PC-9 (cell line): ENCODE results near the gene COX8A. TPM values are rescaled to one million over a fixed set of nuclear protein-coding genes. Genes with fewer than 3 reads are reported as not detected.

Experiments
- BruUV-seq: library from RNA; stranded (reverse); fragments of 400-500 nt; replicated peaks from 2 replicates; lab custom pipeline; 2021; lab: Mats Ljungman, UMichigan
- CTCF ChIA-PET: fragments of 300-600 bp; sonication (Branson Sonifier 250); formaldehyde crosslinking; loops from one replicate; lab custom pipeline; 2022; ENCODE audit warnings: antibody characterized with exemption; lab: Charles Lee
- POLR2A ChIA-PET: fragments of 300-600 bp; sonication (Branson Sonifier 250); formaldehyde crosslinking; loops from one replicate; lab custom pipeline; 2022; ENCODE audit warnings: antibody characterized with exemption; ENCODE audit not compliant: unreplicated experiment; lab: Charles Lee
- DNase-seq, 2 experiments: peaks; one replicate each; pipeline versions ENCODE4 v3.0.0 to v3.0.0-alpha.2; 2015 to 2022; ENCODE audit warnings: mixed read lengths in 1 of 2
- H2AFZ ChIP-seq: fragments of 200-600 bp; sonication (generic); 2 replicates; pipeline ENCODE4 v1.8.1; 2017; ENCODE audit warnings: antibody characterized with exemption
- H3F3A ChIP-seq: fragments of 200-600 bp; sonication (generic); 2 replicates; pipeline ENCODE4 v1.8.1; 2017; ENCODE audit warnings: antibody characterized with exemption, mild to moderate bottlenecking, low read depth; ENCODE audit not compliant: insufficient read depth
- H3K27ac ChIP-seq: fragments of 200-600 bp; sonication (generic); 2 replicates; pipeline ENCODE4 v1.6.1; 2016; ENCODE audit warnings: mixed run types
- H3K27me3 ChIP-seq: fragments of 200-600 bp; sonication (generic); 2 replicates; pipeline ENCODE4 v1.6.1; 2016; ENCODE audit warnings: low read depth, mixed run types; ENCODE audit not compliant: insufficient read depth
- H3K36me3 ChIP-seq: fragments of 200-600 bp; sonication (generic); 2 replicates; pipeline ENCODE4 v1.6.1; 2016; ENCODE audit warnings: low read depth, mixed run types
- H3K4me1 ChIP-seq: fragments of 200-600 bp; sonication (generic); replicated peaks from 2 replicates; pipeline ENCODE4 v1.6.1; 2016; ENCODE audit warnings: mixed run types; ENCODE audit not compliant: insufficient read depth
- H3K4me2 ChIP-seq: fragments of 200-600 bp; sonication (generic); 2 replicates; pipeline ENCODE4 v1.6.1; 2017; ENCODE audit warnings: mixed run types
- H3K4me3 ChIP-seq: fragments of 200-600 bp; sonication (generic); 2 replicates; pipeline ENCODE4 v1.6.1; 2016; ENCODE audit warnings: mixed run types
- H3K79me2 ChIP-seq: fragments of 200-600 bp; sonication (generic); 2 replicates; pipeline ENCODE4 v1.6.1; 2017; ENCODE audit warnings: low read depth, mixed run types
- H3K9me2 ChIP-seq: fragments of 200-600 bp; sonication (generic); 2 replicates; pipeline ENCODE4 v1.8.1; 2017; ENCODE audit warnings: mild to moderate bottlenecking; ENCODE audit not compliant: insufficient read depth
- H3K9me3 ChIP-seq: fragments of 200-600 bp; sonication (generic); 2 replicates; pipeline ENCODE4 v1.8.1; 2016; ENCODE audit warnings: low read depth; ENCODE audit not compliant: insufficient read depth
- H4K20me1 ChIP-seq: fragments of 200-600 bp; sonication (generic); 2 replicates; pipeline ENCODE4 v1.8.1; 2017; ENCODE audit not compliant: insufficient read depth
- EZH2 ChIP-seq: fragments of 200-600 bp; sonication (generic); IDR thresholded peaks from 2 replicates; pipeline ENCODE4 v1.8.0; 2017; ENCODE audit warnings: antibody characterized with exemption, low read depth
- intact Hi-C: fragments of 100-400 bp; cut with micrococcal nuclease; formaldehyde crosslinking; loops from one replicate; pipeline ENCODE4 v1.10.0; 2022; ENCODE audit not compliant: unreplicated experiment
- total RNA-seq: library from RNA; stranded (reverse); gene quantifications from 2 replicates; pipeline ENCODE4 v1.2.3, GENCODE V29; 2021
- TF ChIP-seq, protein P1 (sequence below): fragments of 200-600 bp; sonication (generic); conservative IDR thresholded peaks from 2 replicates; pipeline ENCODE4 v1.6.1; 2017; ENCODE audit warnings: mixed run types, antibody characterized with exemption, mild to moderate bottlenecking, moderate library complexity

Gene COX8A
- total RNA-seq, 1 experiment from 2014 or later: 547 TPM

DNA sequence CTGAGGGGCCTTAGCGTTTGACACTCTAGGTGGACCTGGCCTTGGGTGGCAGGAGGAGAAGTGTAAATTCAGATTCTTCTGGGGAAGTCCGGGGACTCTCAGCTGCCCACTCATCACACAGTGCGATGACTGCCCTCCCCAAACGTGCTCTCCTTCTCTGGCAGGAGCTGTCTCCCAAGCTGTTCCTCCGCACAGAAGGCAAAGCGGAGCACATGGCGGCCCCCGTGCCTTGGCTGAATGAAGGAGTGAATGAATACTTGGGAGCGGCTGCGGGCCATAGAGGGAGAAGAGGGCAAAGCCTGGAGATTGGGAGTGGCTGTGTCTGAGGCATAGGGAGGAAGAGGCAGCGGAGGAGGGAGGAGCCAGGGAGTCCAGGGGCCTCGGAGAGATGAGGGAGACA is 42.5 kb upstream of the COX8A start:
- no peak for DNase-seq
- ChIA-PET CTCF (no interaction called here), POLR2A (interaction anchor here (0.6 kb wide), 2 partner anchors 14 to 163 kb away, joined by 3 to 7 read pairs; no protein-coding TSS in a partner anchor)
- intact Hi-C loops: loop anchor here (10.0 kb wide), 1 partner anchor 257 kb away; the partner anchor contains the start of gene ATL3
- Histone ChIP-seq H3K27me3 (no peaks in the 10 kb centered on the region), H3K4me2 (no peak overlapping the region), H2AFZ (no peak overlapping the region), H4K20me1 (no peaks in the 10 kb centered on the region), H3K9me3 (no peaks in the 10 kb centered on the region), H3K4me3 (no peak overlapping the region), H3K9me2 (no peaks in the 10 kb centered on the region), H3K79me2 (no peaks in the 10 kb centered on the region), H3F3A (peaks cover 4% of the 10 kb centered on the region; the same call in 1 of the 2 replicates), H3K27ac (no peak overlapping the region), H3K4me1 (peaks cover 20% of the 10 kb centered on the region), H3K36me3 (no peaks in the 10 kb centered on the region)
- no TSS peak for BruUV-seq
- TF ChIP-seq EZH2: no peak
- TF ChIP-seq, protein P1, sequence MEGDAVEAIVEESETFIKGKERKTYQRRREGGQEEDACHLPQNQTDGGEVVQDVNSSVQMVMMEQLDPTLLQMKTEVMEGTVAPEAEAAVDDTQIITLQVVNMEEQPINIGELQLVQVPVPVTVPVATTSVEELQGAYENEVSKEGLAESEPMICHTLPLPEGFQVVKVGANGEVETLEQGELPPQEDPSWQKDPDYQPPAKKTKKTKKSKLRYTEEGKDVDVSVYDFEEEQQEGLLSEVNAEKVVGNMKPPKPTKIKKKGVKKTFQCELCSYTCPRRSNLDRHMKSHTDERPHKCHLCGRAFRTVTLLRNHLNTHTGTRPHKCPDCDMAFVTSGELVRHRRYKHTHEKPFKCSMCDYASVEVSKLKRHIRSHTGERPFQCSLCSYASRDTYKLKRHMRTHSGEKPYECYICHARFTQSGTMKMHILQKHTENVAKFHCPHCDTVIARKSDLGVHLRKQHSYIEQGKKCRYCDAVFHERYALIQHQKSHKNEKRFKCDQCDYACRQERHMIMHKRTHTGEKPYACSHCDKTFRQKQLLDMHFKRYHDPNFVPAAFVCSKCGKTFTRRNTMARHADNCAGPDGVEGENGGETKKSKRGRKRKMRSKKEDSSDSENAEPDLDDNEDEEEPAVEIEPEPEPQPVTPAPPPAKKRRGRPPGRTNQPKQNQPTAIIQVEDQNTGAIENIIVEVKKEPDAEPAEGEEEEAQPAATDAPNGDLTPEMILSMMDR: no peak

DNA sequence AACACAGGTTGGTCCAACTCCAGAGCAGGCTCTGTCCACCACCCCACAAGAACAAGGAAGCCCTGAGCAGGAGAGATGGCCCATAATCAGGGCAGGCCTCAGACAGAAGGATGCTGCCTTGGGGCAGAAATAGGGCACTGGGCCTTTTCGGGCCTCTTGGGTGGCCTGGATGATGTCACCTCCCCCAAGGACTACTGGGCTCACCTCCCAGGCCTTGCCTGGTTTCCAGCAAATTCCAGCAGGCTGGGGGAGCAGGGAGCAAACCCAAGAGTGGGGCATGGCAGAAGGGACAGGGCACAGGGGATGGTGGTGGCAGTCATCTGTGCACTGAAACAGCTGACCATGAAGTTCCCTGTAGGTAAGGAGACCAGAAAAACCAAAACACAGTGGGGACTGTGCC is 41.0 kb upstream of the COX8A start:
- peaks cover 16% of the 10 kb centered on the region for H3F3A ChIP-seq
- no peaks in the 10 kb centered on the region for H3K27me3 ChIP-seq
- no peaks in the 10 kb centered on the region for H3K9me3 ChIP-seq
- no peaks in the 10 kb centered on the region for H3K79me2 ChIP-seq
- no peak overlapping the region for H2AFZ ChIP-seq
- CTCF ChIA-PET: no interaction called here
- intact Hi-C loops: loop anchor here (10.0 kb wide), 1 partner anchor 259 kb away; the partner anchor contains the start of gene ATL3
- no peaks in the 10 kb centered on the region for H4K20me1 ChIP-seq
- peaks cover 28% of the 10 kb centered on the region for H3K4me1 ChIP-seq
- BruUV-seq: no TSS peak
- H3K9me2 ChIP-seq: no peaks in the 10 kb centered on the region
- POLR2A ChIA-PET: no interaction called here
- DNase-seq: no peak
- TF ChIP-seq EZH2: no peak
- TF ChIP-seq, protein P1: no peak
- no peak overlapping the region for H3K4me3 ChIP-seq
- no peaks in the 10 kb centered on the region for H3K36me3 ChIP-seq
- no peak overlapping the region for H3K4me2 ChIP-seq
- no peak overlapping the region for H3K27ac ChIP-seq

DNA sequence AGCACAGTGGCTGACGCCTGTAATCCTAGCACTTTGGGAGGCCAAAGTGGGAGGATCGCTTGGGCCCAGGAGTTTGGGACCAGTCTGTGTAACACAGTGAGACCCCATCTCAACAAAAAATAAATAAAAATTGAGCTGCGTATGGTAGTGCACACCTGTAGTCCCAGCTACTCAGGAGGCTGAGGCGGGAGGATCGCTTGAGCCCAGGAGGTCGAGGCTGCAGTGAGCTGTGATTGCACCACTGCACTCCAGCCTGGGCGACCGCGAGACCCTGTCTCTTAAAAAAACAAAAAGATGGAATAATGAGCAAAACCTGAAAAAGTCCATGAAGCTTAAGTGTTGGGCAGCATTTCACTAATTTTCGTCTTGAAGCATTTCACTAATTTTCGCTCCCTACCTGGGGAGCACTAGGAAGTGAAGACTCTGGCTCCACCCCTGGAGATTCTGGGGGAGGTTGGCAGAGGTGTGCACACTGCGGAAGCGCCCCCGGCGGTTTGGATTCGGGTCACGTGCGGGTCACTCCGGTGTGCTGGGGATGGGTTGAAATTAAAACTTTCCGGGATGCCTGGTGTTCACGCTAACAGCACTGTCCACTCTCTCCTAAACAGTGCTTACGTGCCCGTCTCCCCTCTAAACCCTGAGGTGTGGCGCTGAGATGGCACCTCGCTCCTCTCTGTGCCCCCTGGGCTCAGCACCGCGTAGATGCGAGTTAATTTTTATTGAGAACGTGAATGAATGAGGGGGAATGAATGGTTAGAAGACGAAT is 36.5 kb upstream of the COX8A start:
- DNase-seq: peak; percentile 69 to 72
- Histone ChIP-seq H3K27ac (peak overlapping the region; percentile 83), H3K9me2 (no peaks in the 10 kb centered on the region), H3K79me2 (peaks cover 41% of the 10 kb centered on the region), H3K4me1 (peaks cover 44% of the 10 kb centered on the region), H4K20me1 (peaks cover 17% of the 10 kb centered on the region), H3K4me2 (peak overlapping the region; percentile 99), H2AFZ (peak overlapping the region; percentile 97), H3K9me3 (no peaks in the 10 kb centered on the region), H3F3A (peaks cover 16% of the 10 kb centered on the region), H3K36me3 (peaks cover 12% of the 10 kb centered on the region; the same call in 1 of the 2 replicates), H3K4me3 (peak overlapping the region; percentile 77), H3K27me3 (no peaks in the 10 kb centered on the region)
- CTCF ChIA-PET: interaction anchor here (0.6 to 0.7 kb wide), 3 partner anchors 31 to 1335 kb away, joined by 3 to 8 read pairs (median 6); no protein-coding TSS in a partner anchor
- intact Hi-C loops: loop anchor here (1.0 to 10.0 kb wide), 4 partner anchors 19 to 263 kb away; partner anchors contain the start of gene ATL3
- TSS peak; percentile 39 for BruUV-seq
- POLR2A ChIA-PET: no interaction called here
- TF ChIP-seq, protein P1: no peak; the same call in 1 of the 2 replicates
